GM23248 (cell line): ENCODE measurements around the gene SLC39A1.

Experiments
- EZH2 ChIP-seq: fragments of 200-600 bp; sonication (generic); IDR thresholded peaks from 2 replicates; pipeline ENCODE4 v1.6.1; 2018; ENCODE audit warnings: antibody characterized with exemption, mild to moderate bottlenecking; ENCODE audit not compliant: insufficient read depth, poor library complexity, severe bottlenecking
- EZH2phosphoT487 ChIP-seq: fragments of 200-600 bp; sonication (generic); IDR thresholded peaks from 2 replicates; pipeline ENCODE4 v1.6.1; 2018; ENCODE audit warnings: antibody characterized with exemption, moderate library complexity, mild to moderate bottlenecking, low read depth; ENCODE audit not compliant: insufficient read depth

DNA sequence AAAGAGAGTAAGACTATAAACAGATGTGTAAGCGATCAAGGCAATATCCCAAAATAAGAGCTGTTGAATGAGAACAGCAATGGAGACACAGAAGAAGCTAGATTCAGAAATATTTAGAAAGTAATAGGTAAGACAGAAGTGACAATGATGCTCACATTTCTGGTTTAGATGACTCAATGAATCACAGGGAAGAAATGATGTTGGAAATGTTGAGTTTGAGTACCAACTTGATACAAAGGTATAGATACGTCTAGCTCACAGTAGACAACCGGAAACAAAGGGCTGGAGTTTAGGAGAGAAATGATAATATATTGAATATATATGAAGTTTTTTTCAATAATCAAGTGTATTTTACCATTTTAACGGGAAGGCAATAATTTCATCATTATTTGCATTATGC is 47.0 kb downstream of the SLC39A1 start:
- TF ChIP-seq EZH2 (no peak), EZH2phosphoT487 (no peak)
